HG03175 (cell line): ENCODE data around the gene CSPG4.
"Not testable (repeated sequence)": the region's sequence is repeated elsewhere in the genome, so short reads cannot be mapped to it uniquely, and the experiment has no call there.

Experiments
- ATAC-seq: cut with Tn5 transposase; IDR thresholded peaks from one replicate; pipeline ENCODE4 v1.9.1; 2021; ENCODE audit warnings: mild to moderate bottlenecking, moderate library complexity; ENCODE audit not compliant: unreplicated experiment

Gene CSPG4

GRCh38 chr15:75738647-75739325 is 26.1 kb upstream of the CSPG4 start:
- peak; percentile 96 for ATAC-seq

DNA sequence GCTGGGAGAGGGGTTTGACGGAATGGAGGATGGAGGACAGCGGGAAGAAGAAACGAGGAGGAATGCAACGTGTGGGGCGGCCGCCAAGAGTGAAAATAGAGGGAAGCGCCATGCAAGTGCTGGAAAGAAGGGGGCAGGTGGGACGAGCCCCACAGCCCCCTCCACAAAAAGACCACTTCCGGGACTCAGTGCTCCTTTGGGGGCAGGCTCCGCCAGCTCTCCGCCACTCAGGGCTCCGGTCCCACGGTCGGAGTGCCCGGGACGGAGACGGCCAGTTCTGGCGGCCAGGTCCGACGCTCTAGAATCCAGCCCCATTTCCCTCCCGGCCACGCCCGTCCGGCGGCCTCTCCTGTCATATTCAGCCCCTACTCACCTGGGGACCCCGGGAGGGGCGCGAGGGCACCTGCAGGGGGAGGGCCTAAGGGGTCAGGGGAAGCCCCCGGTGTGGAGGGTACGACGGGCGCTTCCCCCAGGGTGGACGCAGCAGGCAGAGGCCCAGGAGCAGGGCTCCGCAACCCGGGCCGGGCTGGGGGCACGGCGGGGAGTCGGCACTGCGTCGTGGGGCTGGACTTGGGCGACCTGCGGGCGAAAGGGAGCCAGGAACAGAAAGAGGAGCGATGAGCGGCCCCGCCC is 25.5 kb upstream of the CSPG4 start:
- peak; percentile 3 for ATAC-seq

- not testable (repeated sequence) for ATAC-seq
Measured at GRCh38 chr15:75737116-75738013, 24.7 kb upstream of the CSPG4 start.

DNA sequence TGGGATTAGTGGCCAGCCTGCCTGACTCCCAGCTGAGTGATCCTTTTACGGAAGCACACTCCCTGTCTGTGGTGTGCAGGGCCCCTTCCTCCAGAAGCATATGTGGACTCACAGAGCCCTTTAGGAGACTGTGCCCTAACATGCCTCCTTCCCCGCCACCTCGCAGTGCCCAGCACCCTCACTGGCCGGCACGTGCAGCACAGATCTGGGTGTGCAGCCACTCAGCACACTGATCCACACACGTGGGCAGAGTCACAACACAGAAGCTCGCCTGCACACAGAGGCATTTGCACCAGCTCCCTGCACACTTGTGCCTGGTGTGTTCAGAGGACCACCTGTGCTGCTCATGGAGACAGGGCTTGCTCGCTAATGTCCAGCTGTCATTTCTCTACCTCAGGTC is 23.6 kb upstream of the CSPG4 start:
- ATAC-seq, result no peak

- not testable (repeated sequence) for ATAC-seq
Measured at GRCh38 chr15:75734861-75735760, 22.5 kb upstream of the CSPG4 start.

- no peak for ATAC-seq
Measured at GRCh38 chr15:75733761-75734651, 21.4 kb upstream of the CSPG4 start.

GRCh38 chr15:75732809-75733451 is 20.3 kb upstream of the CSPG4 start:
- no peak for ATAC-seq

DNA sequence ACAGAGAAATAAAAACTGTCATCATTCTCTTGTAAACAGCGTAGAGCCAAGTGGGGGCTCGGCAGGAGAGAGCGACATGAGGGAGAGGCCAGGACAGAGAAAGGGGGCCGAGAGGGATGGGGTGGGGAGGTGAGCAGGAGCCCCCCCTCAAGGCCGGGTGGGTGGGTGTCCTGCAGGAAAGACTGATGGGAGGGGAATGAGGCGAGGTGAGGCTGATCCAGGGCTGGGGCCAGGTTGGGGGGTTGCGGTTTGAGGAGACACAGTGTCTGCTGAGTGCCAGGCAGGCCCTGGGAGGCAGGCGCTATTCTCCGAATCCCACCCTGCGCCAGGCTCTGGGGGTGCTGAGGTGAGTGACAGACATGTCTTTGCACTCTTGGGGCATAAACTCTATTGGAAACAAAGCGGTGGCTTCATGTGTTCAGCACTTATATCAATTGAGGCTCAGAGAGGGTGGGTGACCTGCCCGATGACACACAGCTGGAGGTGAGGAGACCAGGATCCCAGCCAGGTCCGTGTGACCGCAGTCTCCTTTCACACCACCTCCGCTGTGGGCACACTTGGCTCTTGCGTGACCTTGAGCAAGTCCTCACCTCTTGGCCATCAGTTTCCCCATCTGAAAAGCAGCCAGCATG is 19.6 kb upstream of the CSPG4 start:
- ATAC-seq, result no peak

DNA sequence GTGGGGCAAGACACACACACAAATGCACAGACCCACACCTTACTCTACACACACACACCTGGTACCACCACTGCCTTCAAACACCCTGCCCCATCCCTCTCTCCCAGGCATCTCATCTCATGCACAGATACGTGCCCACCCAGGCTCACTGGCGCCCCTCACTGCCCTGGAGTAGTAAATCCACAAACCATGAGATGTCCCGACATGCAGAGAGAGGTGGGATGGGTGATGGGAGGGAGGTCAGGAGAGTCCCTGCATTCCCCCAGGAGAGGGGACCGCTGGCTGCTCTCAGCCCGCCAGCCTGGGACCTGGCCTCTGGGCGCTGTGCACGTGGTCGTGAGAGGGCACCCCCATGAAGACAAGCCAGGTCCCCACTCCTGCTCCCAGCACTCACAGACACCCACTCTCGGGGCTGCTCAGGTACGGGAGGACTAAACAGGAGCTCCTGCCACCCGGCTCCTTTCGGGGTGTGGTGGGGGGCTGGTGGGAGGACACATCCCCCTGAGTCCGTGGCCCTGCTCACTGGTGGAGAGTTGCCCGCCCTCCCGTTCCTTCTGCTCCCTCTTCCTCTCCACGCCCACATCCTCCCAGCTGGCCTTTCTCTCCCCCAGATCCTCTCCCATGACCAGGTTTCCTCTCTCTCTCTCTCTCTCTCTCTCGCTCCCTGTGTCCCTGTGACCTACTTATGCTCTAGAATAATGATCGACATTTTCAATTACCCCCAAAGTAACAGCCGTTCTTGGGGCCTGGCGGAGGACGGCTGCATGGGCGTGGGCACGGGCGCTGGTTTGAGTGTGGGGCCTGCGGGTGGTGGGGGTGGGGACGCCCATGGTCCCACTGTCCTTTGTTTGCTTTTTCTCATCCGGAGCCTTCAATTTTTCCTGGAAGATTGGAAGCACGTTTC is 18.9 kb upstream of the CSPG4 start:
- ATAC-seq, result no peak

DNA sequence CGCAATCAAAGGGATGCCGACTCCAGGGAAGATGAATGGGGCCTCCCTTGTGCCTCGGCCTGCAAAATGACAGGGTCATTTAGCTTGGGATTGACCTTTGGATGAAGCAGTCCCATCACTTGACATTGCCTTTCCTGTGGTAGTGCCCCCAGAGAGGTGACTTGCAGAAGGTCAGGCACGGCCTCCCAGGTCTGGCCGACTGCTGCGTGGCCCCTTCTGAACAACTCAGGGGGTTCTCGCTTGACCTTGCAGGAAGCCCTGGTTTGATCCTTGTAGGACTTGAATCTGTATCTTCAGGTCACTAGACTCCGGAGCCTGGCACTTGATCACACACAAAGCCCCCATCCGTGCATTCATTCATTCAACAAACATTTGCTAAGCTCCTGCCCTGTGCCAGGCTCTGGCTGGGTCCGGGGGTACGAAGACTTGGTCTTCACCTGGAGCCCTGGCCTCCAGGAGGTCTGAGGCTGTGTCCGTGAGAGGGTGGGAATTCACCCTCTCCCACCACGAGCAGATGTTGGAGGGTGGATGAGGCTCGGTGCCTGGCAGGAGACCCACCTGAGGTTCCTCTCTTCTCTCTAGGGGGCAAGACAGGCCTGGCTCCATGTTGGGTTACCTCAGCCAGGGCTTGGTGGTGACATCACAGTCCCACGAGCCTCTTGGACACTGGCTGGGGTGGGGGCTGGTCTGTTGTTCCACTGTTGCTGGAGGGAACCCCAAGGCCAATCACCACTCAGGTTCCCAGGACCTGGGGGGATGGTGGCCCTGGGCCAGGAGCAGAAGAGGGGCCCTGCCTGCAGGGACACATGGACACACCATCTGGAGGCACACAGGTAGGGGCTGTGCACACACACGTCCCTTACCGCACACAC is 18.0 kb upstream of the CSPG4 start:
- ATAC-seq, result not testable (repeated sequence)

DNA sequence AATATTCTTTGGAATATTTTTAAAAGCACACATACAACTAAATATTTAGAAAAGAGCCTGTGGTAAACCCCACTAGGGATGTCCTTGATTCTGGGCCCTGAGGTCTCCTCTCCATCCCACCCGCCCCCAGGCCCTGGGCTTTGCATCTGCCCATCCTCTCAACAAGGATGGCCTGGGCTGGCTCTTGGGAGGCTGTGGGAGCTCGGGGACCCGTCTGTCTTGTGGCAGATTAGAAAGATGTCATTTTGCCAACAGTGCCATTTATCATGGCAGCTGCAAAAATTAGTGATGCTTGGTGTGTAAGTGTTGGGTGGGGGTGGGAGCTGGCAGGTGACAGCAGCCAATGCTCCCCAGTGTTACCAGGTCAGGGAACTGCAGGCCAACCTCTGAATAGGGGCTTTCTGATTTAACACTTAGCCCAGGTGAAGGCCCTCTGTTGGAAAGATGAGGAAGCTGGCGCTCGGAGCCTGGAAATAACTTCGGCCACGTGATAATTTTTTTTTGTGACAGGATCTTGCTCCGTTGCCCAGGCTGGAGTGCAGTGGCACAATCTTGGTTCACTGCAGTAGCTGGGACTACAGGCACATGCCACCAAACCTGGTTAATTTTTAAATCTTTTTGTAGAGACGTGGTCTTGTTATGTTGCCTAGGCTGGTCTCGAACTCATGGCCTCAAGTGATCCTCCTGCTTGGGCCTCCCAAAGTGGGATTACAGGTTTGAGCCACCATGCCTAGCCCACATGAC is 16.9 kb upstream of the CSPG4 start:
- ATAC-seq, result no peak

DNA sequence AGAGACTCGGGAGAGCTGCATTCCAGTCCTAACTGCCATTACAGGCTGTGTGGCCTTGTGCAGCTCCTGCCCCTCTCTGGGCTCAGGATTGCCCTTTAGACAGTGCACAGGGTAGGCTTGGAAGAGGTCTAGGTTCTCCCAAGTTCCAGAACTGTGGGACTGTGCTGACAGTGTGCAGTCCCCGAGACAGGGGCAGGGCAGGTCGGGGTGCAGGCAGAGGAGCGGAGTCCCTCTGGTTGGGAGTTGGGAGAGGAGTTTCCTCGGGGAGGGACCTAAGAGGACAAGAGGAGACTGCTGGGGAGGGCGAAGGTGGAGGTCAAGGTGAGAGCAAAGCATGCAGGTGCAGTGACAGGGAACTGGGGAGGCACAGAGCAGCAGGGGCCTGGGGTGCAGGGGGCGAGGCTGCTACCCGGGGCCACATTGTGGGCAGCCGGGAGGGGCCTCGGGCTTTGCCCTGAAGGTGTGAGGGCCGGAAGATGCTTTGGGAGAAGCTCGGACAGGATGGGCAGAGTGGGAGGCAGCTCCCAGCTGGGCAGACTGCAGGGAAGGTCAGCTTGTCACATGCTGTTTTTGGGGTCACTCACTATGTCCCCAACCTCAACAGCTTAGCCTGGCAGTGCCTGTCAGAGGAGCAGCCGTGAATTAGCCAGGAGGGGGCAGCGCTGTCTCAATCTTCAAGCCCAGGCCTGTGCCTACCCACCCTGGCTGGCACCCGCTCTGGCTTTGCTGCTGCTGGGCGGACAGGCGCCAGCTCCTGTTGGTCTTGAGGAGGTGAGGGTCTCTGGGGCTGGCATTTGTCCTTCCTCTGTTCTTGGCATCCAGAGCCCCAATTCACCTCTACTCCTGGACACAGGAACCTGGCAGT is 15.4 kb upstream of the CSPG4 start:
- no peak for ATAC-seq

DNA sequence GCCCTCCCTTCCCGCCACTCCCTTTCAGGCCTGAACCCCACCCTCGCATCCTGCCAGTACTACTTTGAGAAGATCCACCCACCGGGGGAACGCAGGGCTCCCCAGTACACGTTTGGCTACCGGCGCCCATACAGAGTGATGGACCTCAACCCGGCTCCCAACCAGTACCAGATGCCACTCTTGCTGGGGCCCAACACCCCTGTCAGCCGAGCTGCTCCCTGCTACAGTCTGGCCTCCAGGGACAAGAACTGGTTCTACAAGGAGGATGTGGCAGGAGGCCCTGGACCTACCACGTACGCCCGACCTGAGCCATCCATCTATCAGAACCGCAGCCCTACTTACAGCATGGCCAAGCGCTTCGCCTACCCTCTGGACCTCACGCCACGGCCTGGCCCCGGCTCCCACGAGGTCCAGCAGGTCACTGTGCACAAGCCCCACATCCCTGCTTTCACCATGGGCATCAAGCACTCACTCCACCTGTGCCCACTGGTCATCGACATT is 14.4 kb upstream of the CSPG4 start:
- no peak for ATAC-seq

DNA sequence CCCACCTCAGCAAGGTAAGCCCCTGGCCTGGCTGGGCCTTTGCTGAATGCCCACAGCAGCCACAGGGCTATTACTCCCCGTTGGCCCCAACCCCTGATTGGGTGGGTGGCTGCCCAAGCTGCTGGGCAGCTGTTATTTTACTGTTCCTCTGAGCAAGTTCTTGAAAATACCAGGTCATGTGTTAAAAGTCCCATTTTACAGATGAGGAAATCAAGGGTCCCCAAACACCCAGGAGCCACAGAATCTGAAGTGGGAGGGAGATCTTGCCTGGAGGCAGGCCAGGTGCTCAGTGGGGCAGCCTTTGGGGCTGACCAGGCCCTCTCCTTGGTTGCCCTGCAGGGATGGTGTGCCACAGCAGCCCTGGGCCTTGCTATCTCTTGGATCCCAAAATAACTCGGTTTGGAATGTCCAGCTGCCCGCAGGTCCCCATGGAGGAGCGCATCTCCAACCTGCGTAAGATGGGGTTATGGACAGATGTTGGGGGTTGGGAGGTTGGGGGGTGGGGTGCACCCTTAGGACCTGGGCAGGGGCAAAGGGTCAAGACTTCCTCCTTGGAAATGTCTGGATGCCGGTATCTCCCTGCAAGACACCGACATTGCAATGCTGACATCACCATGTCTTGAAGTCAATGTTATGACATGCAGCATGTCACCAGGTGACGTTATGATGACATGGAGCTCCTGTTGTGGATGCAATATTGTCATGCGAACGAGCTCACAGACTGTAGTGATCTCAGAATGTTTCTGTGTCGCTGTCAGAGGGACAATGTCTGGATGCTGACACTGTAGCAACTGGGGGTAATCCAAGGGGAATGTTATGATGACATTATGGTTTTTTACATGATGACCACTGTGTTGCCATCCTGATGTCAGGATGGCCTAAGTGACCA is 13.3 kb upstream of the CSPG4 start:
- ATAC-seq, result no peak
